Activated T-cell treated with anti-CD3 and anti-CD28 coated beads, Interleukin-2, amount 50 U/mL, for 1 hour (primary cell): ENCODE measurements around the gene EFNA3.
A peak's percentile ranks its signal among the peaks of the same experiment; 100 is the strongest.

Experiments
- DNase-seq: peaks from one replicate; pipeline ENCODE4 v3.0.0-alpha.2; 2020

Gene EFNA3

DNA sequence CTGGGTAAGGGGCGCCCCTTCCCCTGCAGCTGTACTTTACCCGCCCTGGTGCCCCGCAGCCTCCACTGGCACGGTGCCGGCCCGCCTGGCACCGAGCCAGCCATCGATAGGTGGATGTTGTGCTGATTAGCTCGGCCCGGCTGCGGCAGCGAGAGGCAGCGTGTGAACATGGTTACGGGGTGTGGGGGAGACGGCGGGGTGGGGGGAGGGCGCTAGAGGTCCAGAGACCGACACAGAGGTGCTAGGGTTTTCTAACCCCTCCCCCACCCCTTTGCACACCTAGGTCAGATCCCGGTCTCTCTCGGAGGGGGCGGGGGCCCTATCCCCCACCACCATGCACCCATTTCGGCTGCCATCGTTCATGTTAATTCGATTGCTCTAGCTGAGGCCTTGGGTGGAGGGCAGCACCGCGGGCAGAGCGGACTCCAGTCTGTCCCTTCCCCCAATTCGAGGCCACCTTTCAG is 8.4 kb upstream of the EFNA3 start:
- DNase-seq: no peak

DNA sequence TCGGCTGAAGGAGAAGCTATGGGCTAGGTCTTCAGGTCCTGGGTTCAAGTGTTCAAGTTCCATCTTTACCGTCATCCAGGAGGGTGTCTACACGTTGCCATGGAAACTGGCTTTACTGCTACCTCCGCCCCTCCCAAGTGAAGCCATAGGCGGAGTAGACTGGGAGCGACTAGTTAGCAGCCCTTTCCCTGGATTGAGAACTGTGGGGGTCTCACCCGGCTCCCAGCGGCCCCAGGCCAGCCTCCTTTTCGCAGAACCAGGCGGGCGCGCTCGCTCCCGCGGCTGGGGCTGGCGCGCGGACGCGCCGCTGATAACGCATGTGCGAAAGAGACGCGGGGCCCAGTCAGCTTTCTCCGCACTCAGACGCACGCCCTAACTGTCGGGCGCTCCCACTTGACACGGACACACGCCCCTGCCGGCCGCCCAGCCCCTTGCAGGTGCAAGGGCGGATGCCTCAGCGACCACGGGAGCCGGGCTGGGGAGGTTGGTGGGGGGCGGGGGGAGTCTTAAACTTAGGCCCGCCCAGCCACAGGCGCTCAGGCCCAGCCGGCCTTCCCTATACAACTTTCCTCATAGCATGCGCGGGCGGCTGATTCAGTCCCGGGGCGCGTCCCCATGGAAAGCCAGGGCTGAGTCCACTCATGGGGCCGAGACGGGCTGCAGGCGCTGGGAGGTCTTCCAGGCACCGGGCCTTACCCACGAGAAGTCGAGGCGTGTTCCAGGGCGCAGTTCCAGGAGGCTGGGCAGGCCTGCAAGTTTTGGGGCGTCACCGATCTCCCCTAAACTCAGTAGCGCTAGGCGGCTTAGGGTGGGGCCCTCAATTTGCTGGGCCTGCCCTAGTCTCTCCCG is 7.7 kb upstream of the EFNA3 start:
- peak; percentile 79 for DNase-seq

DNA sequence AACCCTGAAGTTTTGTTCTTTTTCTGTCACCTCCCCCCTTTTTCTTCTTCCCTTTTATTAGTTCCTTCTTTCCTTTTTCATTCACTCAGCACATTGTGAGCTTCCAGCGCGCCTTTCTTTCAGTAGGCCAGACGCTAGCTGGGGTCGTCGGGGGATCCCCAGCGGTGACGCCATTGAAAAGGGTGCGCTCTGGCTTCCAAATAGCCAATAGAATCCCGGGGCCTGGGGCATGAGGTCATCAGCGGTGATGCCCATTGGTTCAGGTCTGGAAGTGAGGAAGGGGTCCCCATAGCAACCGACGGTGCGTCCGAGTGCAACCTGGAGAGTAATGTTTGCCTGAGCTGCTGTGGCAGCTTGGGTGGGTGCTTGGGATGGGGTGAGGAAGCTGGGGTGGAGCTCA is 6.9 kb upstream of the EFNA3 start:
- DNase-seq: no peak

DNA sequence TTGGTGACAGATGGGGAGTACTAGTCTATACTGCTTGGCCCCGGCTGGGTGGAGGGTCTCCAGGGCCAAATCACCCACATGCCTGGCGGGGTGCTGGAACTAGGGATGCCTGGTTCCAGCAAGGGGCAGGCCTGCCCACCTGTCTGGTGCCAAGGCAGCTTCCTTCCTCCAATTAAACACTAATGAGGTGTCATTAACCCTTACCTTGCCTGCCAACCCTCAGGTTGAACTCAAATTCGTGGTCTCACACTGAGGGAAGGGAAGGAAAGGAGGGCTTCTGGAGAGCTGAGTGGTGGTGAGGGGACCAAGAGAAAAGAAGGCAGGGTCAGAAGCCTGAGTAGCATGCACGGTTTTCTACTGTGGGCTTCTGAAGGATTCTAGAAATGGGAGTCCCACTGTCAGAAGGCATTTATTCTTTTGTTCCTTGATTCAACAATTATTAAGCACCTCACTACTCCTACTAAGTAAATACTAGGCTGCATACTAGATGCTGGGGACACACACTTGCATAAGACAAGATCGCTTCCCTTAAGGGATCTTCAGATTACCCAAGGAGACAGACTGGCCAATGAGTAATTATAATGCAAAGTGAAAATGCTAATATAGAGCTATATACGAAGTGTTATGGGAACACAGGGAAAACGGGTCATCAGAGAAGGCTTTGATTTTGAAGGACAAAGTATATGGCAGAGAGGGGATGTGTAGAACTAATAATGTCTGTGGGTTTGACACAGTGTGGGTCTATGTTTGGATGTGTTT is 5.9 kb upstream of the EFNA3 start:
- DNase-seq: no peak

DNA sequence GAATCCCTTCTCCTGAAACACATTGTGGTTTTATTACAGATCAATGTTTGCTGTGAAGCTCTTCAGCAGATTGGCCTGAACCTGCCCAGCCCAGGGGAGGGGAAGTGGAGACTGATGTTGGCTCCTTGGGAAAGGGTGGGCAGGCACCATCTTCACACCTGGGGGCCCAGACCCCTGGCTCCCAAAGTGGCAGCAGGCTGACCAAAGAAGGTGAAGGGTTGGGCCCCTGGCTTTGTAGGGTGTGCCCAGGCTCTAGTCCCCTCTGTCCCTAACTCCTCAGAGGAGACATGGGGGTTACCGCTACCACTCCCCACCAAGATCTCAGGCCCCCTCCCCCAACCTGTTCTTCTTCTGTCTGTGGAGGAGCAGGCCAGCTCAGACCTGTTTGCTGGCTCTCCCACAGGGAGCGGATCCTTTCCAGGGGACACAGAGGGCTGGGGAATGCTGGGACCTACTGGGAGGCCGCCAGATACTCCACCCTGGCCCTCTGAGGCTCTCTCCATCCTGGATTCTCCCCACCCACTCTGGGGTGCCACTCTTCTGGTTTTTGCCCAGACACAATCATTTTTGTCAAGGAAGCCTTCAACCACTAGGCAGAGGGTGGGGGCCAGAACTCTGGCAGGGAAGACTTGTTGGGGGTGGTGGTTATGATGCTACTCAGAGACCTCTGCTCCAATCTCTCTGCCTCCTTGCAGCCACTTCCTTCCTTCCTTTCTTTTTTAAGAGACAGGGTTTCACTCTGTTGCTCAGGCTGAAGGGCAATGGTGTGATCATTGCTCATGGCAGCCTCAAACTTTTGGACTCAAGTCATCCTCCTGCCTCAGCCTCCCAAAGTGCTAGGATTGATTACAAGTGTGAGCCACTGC is 5.0 kb upstream of the EFNA3 start:
- no peak for DNase-seq

DNA sequence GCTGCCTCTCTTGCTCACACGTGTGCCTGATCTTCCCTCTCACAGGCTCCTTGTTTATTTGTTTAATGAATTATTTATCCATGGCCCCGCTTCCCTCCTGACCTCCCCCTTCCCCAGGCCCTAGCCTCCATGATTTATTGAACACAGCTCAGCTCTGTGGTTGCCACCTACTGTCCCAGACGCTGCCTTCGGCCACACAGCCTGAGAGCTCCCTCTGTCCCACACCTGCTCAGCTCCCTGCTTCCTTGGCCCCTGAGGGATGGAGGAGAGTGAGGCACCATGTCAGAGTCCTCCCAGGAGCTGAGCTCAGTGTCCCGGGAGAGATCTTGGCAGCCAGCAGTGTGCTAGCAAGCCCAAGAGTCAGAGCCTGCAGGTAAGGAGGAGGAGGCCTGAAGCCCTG is 3.1 kb upstream of the EFNA3 start:
- DNase-seq: no peak

DNA sequence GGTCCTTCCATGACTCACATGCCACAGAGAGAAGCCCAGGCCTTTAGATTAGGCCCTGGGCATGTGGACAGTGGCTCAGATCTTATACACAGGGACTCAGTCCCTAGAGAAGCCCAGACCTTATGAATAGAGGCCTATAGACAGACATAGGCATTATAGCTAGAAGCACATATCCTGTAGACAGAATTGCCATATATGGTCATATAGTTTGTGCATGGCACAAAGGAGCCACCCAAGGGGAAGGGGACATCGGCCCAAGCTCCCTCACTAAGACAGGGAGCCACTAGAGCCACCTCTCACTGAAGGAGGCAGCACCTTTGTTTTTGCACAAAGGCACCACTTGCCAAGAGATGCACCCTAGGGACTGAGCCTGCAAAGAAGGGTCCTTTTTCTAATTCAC is 2.3 kb upstream of the EFNA3 start:
- DNase-seq: no peak

DNA sequence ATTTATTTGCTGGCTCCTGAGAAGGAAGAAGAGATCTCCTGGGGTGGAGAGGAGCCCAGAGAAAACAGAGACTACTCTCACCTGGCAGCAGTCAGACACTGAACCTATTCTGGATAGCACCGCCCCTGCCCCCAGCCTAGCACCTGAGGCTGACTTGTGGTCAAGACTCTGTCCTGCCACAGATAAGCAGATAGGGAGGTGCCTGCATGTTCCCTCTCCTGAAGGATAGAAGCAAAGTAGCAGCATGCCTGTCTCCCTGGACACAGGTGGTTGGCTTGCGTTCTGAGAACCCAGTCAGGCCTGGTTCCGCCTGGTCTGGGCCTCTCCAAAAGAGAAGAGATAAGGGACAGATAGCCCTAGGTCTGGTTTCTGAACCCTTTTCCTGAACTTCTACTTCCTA is 1.3 kb upstream of the EFNA3 start:
- no peak for DNase-seq

DNA sequence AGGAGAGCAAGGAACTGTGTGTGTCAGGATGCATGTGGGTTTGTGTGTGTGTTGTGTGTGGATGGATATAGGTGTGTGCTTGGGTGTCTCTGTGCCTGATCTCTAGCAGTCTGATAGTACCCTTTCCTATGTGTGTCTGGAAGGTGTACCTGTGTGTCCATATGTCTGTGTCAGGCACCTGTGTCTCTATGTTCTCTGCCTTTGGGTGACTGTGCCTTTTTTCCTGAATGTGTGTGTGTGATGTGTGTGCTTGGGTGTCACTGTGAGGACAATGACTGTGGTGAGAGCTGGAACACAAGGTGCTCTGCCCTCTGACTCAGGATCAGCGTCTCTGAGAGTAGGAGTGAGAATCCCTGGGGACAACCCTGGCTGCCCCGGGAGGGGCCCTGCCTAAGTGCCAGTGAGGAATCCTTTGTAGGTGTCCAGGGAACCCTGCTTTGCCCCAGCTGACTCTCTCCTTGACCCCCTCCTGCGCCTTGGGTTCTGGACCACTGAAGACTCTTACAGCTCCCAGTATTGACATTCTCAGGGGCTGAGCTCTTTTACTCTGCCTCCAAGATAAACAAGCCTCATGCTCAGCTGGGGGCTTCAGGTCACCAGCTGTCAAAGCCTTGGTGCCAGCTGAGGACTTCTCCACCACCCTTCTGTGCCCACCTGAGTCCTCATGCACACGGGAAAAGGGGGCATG is 735 bp upstream of the EFNA3 start:
- no peak for DNase-seq

DNA sequence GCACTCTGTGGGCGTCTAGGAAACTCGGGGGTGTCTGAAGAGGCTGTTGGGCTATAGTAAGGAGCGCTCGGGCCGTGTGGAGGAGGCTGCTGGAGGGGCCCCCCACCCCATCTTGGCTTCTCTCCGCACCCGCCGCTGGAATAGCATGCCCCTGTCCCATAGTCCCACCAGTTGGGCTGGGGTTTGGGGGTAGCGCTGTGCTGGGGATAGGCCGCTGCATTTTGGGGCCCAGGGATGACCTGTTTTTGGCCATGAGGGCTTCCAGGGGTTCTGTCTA is 511 bp downstream of the EFNA3 start:
- DNase-seq: no peak

DNA sequence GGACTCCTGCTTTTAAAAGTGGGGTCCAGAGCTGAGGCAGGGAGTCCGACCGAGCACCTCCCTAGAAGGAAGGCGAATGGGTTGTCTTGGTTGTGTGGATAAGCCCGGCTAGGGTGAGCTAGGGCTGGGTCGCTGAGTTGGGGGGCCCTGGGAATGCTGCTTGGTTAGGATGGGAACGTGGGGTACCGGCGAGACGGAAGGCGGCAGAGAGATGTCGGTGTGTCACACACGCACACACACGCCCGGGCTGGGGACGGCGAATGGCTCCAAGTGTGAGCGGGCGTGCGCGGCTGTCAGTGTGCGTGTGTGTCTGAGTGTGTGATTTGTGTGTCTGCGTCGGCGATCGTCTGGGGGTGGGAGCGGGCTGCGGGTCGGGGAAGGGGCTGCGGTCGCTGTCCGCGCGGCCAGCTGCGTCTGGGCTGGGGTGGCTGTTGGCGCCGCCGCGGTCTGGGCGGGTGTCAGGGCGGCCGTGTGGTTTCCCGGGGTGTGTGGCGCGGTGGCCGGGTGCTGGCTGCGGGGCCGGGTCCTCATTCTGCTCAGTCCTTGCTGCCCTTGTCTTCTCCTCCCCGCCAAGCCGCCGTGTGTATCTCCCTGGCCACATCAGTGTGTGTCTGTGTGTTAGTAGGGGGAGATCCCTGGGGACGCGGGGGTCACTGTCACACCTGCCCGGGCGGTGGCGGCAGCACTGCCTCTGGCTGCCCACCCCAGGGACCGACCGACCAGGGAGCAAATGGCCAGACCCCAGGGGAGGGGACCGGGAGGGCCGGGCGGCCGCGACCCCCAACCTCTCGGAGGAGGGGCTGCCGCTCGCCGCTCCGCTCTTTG is 1.1 kb downstream of the EFNA3 start:
- DNase-seq: peak; percentile 46

DNA sequence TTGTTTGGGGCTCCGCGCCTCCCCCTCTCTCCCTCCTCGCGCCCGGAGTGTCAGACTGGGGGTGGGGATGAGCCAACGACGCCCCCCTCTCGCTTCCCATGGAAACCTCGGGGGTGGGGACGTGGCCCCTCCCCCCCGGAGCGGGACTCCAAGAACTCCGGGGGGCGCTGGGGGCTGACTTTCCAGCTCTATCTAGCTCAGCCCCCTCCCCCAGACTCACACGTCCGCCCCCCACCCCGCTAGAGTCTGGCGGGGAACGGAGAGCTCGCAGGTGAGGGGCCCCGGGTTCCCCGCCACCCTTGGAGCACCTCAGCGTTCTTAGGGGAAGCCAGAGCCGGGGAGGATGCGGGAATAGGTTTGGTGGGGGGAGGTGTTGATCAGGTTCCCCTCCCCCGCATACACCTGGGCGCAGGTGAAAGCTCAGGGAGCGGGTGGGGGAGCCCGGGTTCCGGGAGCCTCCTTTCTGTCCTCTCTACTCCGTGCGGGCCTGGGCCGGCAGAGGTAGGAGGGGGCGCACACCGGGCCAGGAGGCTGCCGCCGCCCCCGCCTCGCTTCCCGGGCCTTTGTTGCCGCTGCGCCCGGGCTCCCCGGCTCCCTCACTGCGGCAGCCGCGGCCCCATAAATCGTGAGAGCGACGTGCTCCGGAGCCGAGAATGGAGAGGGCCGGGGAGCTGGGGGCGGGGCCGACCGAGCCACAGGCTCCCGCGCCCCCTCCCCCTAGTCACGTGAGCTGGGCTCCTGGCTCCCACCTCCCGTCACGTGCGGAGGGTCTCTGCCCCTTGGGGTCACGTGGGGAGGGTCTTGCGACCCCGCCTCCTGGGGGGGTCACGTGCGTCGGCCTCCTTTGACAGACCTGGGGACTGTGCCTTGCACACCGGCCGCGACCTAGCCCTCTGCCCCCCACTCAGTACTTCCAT is 1.9 kb downstream of the EFNA3 start:
- peak; percentile 56 for DNase-seq

DNA sequence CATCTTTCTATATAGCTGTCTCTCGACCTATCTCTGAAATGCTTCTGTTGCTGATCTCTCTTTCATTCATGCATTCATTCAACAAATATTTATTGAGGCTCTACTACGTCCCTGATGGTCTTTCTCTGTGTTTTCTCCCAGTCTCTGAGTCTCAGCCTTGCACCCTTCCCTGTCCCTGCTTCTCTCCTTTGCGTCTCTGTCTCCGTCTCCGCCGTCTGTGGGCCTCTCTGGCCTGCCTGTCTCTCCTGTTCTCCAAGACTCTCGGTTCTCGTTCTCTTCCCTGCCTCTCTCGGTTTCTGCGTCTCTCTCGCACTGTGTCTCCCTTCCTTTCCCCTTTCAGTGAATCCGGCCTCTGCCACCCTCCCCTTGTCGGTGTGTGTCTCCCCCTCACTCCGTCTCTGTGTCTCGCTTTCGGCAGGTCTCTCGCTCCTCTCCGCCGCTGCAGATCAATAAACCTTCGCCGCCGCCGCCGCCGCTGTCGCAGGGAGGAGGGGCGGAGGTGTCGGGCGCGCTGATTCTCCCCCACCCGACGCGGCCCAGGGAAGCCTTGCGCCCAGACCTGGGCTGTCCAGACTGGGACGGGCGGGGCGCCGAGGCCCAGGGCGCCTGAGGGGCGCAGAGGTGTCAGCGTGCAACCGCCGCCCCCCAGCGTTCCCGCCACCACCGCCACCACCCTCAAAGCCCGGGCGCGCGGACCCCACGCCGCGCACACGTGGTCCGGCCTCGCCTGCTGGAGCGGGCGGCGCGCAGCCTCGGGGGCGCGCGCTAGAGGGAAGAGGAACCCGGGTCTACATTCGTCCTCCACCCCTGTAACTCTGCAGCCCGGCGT is 3.0 kb downstream of the EFNA3 start:
- DNase-seq: peak; percentile 57

DNA sequence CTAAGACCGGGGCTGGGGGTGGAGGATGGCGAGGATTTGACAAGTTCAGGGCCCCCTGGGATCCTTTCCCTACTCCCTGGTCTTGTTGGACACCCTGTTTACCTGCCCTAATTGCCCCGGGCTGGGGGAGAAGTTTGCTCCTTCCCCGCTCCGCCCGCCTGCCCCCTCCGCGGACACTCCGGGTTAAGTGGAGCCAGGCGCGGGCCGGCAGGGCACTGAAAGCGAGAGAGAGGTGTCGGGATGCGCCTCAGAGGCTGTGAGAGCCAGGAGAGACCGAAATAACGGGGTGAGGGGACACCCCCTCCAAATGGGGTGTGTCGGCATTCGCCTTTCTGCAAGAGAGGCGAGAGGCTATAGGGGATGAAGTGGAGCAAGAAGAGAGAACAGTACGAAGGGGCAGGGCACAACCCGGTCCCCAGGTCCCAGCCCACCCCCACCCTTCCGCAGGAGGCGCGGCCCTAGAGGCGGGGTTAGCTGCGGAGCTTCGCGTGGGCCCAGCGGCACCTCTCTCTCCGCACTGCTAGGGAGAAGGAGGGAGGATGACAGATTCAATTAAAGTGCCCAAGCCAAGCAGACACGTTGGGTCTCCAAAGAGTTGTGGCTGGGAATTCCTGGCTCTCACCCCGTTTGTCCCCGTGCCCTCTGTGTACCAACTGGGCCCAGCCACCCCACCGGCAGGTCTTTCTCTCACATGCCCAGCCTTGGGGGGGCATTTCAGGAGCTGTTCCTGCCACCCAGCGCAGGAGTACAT is 3.8 kb downstream of the EFNA3 start:
- DNase-seq: peak; percentile 46

DNA sequence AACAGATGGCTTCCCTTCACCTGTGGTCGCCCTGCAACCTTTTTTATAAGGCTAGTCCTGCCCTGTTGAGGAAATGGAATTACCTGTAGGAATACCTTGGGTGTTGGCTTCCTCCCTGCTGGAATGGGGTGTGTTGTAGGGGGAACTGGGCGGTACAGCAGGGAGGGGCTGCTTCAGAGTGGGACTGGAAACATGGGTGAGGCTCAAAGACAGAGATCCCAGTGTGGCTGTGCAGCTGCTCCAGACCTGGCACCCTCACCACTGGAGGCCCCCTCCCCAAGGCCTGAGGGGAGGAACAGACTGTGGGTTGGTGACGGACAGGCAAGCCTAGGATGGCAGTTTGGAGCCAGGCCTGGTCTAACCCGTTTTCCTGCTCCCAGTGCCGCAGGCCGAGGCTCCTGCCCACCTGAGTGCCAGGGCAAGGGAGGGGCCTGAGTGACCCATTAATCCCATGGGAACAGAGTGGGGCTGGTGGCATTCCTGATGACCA is 4.5 kb downstream of the EFNA3 start:
- DNase-seq: no peak

DNA sequence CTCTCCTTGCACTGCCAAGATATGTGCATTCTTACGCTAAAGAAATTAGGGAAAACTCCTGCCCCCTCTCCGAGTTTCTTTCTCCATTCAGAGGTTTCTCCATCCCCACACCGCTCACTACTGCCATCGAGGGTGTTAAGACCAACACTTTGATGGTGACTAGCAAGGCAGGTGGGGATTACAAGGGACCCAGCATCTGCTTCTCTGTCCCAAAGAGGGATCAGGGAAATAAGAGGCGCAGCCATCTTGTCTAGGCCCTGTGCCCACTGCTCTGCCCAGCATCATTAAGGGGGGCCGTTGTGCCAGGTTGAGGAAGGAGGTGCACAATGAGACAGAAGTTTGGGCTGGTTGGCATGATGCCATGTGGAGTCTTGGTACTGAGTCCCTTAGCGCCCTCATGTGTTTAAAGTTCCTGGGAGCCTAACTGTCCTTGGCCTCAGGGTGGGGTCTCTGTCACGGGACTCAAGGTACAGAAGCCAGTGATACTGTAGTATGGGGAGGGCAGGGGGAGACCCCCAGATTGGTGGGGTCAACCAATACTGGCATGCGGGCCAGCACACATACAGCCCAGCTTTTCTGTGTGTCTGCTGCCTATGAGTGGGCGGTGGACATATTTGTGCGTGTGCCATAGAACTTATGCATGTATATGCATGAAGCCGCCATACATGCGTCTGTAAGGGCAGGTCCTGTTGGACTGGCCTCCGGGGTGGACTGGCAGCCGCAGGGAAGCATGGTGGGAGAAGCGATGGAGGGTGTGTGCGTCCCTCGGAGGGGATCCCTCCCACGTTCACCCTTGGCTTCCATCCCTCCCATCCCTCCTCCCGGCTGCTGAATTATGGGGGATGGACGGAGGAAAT is 5.5 kb downstream of the EFNA3 start:
- peak; percentile 40 for DNase-seq

DNA sequence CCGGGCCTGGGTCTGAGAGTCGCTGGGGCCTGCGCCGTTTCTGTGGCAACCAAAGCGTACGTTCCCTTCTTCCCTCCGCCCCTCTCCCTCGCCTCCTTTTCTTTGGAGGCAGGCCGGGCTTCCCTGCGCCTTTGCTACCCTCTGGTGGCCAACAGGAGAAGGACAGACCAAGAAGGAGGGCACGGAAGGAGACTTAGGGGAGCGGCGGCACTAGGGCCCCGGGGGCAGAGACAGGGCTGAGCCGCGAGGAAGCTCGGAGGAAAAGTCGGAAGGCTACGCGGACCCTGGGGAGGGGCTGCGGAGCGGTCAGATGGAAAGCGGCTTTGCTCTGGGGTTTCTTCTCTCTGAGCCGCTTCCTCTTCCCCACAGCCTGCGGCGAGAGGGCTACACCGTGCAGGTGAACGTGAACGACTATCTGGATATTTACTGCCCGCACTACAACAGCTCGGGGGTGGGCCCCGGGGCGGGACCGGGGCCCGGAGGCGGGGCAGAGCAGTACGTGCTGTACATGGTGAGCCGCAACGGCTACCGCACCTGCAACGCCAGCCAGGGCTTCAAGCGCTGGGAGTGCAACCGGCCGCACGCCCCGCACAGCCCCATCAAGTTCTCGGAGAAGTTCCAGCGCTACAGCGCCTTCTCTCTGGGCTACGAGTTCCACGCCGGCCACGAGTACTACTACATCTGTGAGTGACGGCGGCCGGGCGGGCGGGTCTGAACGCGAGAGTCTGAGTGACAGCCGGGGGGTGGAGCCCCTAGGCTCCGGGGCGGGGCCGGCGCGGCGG is 6.3 kb downstream of the EFNA3 start:
- peak; percentile 95 for DNase-seq
